Amygdala (tissue), 56 donors: ENCODE results near the gene GNAS.
A peak's percentile ranks its signal among the peaks of the same experiment; 100 is the strongest.

Source experiments
- DNase-seq, 56 donors: peaks; one replicate each; lab custom pipeline; 2025; lab: John Stamatoyannopoulos, UW

GNAS gene

DNA sequence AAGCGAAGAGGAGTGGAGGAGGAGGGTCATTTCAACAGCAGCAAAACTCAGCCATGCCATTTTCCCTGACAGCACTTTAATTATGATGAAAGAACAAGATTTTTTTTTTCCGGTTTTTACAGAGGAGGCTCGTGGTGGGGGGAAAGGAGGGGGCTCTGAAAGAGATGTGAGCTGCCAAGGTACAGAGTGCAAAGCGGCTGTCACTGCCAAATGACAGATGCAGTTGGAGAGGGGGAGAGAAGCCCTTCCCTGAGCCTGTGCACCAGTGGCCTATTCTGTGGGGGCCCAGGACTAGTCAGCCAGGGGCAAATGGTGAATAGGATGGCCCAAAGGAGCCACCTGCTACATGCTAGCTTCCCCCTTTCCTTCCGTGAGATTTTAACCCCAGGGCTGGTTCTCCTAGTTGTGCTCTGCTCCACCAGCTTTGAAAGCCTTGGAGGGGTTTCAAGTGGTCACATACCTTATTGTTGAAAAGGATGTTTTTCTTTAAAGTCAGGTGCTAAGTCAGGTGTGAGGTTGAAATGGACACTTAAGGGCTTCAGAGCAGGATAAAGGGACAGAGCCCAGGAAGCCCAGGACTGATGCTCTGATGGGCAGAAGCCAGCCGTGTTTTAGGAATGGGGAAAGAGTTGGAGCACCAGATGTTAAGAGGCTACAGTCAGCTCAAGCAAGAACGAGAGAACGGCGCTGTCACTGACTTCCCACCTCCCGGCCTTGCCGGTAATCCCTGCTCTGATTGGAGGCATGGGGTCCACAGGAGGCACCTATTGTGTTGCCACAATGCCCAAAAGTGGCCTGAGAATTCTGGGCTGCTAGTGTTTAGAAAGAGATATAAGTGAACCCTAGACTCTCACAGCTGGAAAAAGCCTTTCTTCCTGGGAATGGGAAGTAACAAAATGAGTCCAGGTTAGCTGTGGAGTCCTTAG lies 24.8 kb downstream of the GNAS start:
- no peak for DNase-seq

DNA sequence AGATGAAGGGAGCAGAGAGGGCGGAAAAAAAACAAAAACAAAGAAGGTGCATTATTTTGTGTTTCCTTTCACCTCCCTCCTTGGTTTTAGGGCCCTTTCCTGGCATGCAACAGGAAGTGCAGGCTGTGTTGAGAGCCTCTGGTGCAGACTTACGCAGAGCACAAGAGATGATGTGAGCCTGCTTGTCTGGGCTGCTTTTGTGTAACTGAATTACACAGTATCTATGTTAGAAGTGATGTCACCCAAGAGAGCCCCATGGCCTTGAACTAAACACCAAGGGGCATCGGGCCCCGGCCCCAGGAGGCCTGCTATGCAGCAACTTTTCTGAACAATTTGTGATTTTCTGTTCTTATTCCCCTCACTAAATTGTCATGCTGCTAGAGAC lies 25.5 kb downstream of the GNAS start:
- DNase-seq = no peak

DNA sequence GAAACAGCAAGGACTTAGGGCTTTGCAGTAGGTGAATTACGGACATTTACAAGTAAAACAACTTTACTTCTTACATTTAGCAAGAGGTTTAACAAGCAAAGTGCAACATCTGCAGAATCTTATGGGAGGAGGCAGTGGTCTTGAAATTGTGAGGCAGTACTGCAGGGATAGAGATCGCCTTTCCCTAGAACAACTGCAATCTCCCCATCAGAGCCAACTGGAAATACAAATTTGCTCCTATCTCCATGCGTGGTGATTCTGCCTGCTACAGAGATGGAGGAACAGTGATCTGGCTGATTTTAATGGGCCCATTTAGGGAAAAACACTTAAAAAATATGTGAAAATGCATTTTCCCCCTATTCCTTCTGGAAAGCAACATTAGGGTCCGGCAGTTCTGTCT lies 25.9 kb downstream of the GNAS start:
- DNase-seq = no peak

DNA sequence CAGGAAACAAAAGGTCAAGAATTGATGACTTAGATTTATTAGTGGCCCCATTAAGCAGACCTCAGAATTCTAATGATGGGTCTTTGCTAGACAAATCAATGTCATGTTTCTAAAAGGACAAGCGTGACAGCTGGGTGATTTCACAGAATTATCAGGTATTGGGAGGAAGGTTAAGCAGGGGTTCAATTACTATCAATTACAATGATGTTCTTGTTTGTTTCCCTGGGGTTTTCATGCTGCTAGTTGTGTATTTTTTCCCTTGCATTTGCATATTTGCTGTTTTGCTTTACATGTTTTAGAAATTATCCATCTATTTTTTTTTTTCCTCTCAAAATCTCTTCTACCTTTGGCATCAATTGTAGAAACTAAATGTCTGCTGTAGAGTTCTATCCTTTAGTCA lies 27.9 kb downstream of the GNAS start:
- no peak for DNase-seq

DNA sequence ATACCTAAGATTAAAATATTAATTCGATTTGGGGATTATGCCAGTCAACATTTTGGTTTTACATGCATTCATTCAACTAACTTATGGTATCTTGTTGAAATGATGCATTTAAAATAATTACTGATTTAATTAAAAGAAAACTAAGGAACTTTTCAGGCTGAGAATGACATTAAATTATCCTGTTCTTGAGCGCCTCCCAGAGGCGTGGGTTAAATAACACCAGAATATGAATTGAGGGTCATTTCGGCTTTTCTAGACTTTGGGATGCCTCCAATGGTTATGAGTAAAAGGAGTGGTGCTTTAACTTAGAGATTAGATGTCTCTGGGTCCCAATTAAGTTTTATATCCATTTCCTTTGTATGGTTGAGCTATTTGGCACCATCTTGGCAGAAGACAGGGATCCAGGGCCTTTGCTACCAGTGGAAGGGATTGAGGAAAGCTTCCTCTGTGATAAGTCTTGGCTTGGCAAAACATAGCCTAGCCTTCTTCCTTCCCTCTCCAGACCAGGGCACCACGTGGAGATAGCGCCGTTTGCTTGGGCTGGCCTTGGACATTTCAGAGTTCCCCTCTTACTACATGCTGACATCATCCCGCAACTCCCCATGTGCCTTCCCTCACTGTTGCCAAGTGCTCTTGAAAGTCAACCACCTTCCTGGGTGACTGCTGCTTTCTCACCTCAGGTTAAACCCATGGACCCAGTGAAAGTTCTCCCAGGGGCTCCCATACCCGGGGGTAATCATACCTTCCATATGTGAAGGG lies 28.7 kb downstream of the GNAS start:
- no peak for DNase-seq

DNA sequence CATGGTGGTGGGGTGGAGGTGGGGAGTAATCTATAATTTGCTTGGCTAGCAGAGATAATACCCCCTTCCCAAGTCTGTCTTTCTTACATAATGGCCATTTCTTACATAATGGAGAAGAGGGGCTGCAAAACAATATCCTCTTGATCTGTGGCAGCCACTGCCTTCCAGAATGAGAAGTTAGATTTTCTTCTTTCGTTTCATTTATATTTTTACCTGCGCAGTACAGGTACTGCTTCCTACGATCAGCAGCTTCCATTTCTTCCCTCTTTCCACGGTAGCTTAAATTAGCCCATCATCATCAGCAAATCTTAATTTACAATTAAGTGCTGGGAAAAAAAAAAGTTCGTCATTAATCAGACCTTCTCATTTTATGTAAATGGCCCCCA lies 30.2 kb downstream of the GNAS start:
- DNase-seq = no peak

DNA sequence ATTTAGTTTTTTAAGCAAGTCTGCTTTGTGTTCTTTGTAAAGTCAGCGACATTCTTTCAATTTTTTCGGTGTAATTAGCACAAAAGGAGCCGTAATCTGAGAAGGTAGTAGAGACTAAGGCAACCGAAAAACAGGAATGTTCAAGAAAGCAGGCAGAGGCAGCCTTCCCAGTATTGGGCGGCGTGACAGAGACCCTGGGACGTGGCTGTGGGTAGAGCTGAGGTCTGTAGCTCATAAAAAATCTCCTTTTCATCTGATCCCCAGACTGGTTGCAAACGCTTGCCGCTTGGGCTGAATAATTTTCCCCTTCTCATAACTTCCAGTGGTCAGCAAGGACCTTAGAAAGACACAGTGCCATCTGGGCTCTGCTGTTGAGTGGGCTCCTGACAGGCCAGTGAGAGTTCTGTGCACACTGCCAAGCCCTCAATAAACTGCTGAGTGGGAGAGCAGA lies 30.8 kb downstream of the GNAS start:
- no peak for DNase-seq

DNA sequence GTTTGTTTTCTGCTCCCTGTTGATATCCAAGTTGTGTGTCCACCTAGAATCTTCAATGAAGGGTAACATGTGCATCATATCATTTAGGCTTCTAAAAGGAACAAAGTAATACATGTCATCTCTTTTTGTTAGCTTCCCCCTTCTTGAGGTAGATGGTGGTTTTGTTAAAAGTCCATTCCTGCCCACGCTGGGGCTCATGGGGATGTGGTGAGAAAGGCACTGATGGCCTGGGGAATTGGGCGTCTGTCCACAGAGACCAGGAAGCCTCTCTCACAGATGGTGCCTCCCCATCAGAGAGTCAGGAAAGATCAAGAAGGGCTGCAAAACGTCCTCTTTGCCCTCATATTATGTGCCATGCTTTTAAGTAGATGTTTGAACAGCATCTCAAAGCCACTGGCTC lies 32.5 kb downstream of the GNAS start:
- DNase-seq = no peak

DNA sequence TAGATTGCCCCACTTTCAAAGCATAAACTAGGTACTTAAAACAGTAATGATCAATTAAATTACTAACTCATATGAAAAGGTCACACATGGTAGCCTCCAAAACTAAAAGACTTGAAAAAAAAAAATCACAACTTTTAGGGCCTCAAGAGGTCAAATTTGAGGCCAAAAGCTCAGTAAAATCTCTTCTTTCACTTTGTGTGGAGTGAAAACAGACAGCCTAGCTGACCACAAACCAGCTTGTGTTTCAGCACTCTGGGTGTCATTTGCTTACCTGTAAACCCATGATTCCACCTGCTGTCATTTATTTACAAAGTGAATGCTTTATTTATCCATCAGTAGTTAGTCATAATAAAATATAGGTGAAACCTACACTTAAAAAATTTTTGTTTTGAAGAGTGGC lies 34.0 kb downstream of the GNAS start:
- DNase-seq = no peak

DNA sequence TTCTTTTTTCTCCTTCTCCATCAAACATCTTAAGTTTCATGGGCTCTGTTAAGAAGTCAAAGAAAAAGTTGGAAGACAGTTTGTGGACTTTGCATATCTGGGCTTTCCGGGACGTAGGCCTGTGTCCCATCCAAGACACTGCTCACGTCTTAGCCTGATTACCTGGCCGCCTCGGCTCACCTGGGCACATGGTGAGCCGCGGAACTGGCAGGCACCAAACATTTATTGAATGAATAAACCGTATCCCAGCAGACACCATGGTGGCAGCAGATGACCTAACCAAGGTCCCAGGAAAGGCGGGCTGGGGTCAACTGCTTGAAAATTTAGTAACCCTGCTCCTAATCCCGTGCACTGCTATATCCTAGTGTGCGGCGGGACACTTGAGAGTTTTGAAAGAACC lies 35.6 kb downstream of the GNAS start:
- DNase-seq = no peak

DNA sequence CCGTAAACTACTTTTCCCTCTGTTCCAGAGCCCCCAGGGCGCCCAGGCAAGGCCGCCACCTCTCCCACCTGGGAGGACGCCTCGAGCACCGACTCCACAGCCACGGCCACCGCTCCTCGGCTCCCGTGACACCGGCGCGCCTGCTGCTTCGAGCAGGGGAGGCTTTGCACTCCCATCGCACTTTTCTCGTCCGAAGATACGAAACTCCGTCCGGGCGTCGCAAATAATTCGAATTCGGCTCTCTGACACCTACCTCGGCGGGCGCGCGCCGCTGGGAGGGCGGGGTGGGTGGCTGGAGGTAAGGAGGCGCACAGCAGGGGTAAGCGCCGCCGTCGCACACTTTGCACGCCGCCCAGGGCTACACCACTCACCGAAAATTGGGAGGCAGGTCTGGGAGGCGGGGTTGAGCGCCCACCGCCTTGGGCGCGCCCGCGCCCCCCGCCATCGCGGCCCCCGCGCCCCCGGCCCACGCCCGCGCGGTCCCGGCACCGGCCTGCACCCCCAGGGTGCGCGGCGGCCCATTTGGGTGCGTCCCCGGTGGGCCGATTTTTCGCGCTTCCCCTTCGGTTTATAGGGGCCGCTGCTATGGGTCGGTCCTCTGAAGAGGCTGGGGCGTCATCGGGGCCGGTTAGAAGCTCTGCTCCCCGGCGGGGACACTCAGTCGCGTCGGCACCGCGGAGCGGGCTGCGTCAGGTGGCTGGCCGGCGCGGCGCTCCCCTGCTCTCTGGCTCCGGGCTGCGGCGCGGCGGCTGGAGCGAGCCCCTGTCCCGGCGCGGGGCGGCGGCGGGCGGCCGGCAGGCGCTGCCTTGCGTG lies 36.2 kb downstream of the GNAS start:
- DNase-seq = peak in 47 of 56 donors; percentile 14 to 78 (median 54)

DNA sequence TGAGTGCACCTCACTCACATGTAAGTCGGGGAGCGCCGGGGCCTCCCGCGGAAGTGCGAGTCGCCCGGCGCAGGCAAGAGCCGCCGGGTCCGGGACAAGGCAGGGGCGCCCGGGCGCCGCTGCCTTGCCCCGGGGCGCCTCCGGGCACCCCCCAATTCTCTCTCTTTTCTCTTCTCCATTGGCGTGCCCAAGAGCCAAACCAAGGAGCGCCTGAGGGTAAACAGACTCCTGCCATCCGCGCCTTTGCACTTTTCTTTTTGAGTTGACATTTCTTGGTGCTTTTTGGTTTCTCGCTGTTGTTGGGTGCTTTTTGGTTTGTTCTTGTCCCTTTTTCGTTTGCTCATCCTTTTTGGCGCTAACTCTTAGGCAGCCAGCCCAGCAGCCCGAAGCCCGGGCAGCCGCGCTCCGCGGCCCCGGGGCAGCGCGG lies 36.8 kb downstream of the GNAS start:
- DNase-seq = no peak

DNA sequence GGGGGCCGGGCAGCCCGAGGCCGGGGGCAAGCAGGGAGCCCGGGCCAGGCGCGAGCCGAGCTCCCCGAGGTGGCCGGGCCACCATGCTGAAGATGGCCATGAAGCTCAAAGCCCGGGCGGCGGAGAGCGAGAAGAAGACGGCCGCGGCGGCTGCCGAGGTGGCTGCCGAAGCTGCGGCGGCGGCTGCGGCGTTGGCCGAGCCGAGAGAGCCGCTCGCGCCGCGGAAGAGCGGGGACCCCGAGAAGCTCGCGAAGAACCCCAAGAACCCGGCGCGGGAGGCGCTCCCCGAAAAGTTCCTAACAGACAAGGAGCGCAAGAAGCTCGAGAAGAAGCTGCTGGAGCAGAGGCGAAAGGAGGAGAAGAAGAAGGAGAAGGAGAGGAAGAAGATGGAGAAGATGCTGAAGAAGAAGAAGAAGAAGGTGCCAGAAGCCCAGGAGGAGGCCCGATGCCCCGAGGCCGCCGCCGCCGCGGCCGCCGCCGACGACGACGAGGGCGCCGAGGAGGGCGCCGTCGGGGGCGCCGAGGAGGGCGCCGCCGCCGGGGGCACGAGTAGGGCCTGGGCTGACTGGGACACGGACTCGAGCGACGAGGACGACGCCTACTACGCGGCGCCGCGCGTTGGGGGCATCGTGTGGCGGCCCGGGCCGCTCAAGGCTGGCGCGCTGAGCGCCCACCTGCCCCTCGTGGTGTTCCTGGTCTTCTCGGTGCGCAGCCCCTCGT lies 37.4 kb downstream of the GNAS start:
- no peak for DNase-seq

DNA sequence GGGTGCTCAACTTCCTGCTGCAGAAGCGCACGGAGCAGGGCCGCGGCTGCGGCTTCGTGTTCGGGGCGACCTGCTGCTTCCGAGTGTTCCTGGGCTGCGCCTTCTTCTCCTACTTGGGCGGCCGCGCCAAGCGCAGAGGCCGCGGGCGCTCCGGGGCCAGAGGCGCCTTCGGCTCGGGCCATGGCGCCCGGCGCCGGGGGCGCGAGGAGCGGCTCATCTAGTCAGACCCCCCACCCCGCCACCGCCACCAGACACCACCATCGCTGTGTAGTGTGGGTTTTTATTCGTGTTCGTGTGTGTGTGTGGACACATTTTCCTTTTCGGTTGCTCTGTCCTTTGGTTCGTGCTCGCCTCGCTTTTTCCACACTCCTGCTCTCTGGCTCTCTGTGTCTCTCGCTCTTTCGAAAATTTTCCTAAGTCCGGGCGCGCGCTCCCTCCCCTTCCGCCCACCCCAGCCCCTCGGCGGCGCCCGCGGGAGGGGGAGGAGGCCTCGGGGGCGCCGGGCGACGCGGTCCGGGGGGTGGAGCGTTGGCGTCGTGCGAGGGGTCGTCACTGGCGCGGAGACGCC lies 38.1 kb downstream of the GNAS start:
- DNase-seq = peak in 42 of 56 donors; percentile 19 to 78 (median 64)

DNA sequence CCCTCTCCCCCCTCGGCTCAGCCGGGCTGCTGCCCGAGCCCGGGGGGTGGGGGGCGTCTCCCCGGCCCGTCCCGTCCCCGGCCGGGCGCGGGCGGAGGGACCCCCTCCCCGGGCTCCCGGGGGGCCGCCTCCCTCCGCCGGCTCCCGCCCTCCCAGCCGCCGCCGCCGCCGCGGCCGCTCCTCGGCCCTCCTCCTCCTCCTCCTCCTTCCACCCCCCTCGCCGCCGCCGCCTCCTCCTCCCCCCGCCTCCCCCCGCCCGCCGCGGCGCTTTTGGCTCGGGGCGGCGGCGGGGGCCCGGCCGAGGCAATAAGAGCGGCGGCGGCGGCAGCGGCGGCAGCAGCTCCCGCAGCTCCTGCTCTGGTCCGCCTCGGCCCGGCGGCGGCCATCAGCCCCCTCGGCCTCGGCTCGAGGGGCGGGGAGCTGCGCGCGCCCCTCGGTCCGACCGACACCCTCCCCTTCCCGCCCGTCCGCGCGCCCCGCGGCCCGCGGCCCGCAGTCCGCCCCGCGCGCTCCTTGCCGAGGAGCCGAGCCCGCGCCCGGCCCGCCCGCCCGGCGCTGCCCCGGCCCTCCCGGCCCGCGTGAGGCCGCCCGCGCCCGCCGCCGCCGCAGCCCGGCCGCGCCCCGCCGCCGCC lies 38.7 kb downstream of the GNAS start:
- DNase-seq = peak in 42 of 56 donors; percentile 21 to 78 (median 66)

DNA sequence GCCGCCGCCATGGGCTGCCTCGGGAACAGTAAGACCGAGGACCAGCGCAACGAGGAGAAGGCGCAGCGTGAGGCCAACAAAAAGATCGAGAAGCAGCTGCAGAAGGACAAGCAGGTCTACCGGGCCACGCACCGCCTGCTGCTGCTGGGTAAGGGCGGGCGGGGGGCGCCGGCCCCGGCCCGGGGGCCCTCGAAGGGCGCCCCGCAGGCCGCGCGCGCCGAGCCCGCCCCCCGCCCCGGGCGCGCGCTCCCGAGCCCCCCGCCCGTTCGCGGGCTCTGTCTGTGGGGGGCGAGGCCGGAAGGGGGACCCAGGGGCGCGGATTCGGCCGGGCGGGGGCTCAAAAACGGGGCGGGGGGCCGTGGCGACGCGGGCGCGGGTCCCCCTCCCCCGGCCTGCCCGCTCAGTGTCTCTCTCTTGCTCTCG lies 39.2 kb downstream of the GNAS start:
- peak in 5 of 56 donors; percentile 22 to 57 (median 54) for DNase-seq

DNA sequence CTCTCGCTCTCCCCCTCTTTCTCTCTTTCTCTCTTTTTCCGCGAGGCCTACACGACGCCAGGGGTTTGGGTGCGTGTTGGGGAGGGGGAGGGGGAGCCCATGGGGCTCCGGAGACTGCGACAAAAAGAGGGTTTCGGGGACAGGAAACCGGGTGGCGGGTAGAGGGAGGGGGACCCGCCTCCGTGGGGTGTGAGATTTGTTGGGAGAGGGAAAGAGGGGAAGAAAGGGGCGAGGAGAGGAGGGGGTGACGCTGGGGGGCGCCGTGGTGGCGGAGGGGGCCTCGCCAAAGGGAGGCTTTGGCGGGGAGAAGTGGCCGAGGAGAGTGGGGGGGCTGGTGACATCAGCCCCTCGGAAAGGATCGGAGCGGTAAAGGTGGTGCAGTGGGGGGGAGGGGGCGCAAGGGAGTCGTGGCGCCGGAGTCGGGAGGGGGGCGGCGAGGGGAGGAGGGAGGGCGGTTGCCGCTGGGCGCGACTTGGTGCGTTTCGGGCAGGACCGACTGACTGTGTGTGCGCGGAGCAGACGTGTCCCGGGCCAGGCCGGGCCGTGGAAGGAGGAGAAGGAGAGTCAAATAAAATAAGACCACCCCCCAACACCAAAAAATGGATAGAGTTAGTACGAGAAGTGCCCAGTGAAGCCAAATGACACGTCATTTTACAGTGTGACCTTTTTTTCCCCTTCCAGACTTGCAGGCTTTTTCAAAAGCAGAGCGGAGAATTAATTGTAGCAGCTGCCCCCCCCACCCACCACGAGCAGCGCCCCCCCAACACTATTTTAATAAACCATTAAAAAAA lies 39.8 kb downstream of the GNAS start:
- peak in 42 of 56 donors; percentile 13 to 81 (median 56) for DNase-seq

DNA sequence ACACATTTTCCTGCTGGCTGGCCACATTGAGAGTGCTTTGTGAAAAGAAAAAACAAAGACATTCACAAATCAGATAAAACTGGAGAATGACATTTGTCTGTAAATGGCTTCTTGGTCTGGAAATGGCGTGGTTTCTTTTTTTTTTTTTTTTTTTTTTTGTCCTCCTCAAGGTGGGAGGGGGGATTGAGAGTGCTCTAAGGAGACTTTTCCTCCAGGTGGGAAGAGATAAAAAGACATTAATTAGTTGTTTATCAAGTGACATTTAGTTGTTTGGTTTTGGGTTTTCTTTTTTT lies 40.4 kb downstream of the GNAS start:
- DNase-seq = no peak
